HAP-1 (cell line): ENCODE data around the gene FAM193B.

Experiments
- DNase-seq, 2 experiments: peaks; one replicate each; pipeline ENCODE4 v3.0.0-alpha.2; 2016 to 2020; ENCODE audit warnings: low spot score in 2 of 2
- H3K27me3 ChIP-seq: fragments of 250-450 bp; sonication (Bioruptor Pico); 2 replicates; pipeline ENCODE4 v1.5.1; 2020; ENCODE audit warnings: low read depth, mild to moderate bottlenecking, moderate library complexity
- H3K36me3 ChIP-seq: fragments of 250-450 bp; sonication (Bioruptor Pico); replicated peaks from 2 replicates; pipeline ENCODE4 v1.5.1; 2020; ENCODE audit warnings: mild to moderate bottlenecking
- H3K4me1 ChIP-seq: fragments of 250-450 bp; sonication (Bioruptor Pico); 2 replicates; pipeline ENCODE4 v1.5.1; 2020; ENCODE audit warnings: mild to moderate bottlenecking
- H3K4me3 ChIP-seq: fragments of 250-450 bp; sonication (Bioruptor Pico); 2 replicates; pipeline ENCODE4 v1.5.1; 2020; ENCODE audit warnings: mild to moderate bottlenecking, moderate library complexity
- H3K9me3 ChIP-seq: fragments of 250-450 bp; sonication (Bioruptor Pico); 2 replicates; pipeline ENCODE4 v1.5.1; 2020; ENCODE audit warnings: mild to moderate bottlenecking, moderate library complexity
- in situ Hi-C: fragments of 300-500 bp; cut with MboI; formaldehyde crosslinking; loops from 3 replicates; pipeline ENCODE4 v1.14.3; 2020; ENCODE audit warnings: low sequenced_read_pairs, inconsistent platforms, mixed read lengths

FAM193B gene

DNA sequence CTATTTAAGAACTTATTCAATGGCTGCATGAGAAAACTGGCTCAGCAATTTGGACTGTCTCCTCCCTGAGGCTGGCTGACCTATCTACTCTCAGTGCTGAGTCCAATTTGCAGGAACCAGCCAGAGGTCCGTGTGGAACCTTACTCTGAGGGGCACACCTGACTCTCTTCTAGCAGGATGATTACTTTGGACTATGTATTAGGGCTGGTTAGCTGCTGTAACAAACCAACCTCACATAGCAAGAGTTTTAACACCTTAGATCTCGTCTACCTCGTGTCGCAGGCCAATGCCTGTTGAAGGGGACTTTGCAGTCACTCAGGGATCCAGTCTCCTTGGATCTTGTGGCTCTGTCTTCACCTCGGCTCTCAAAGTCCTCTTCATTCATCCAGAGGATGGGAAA is 3.4 kb upstream of the FAM193B start:
- peaks cover 18% of the 10 kb centered on the region for H3K4me1 ChIP-seq
- H3K9me3 ChIP-seq: no peaks in the 10 kb centered on the region; the same call in 1 of the 2 replicates
- no peaks in the 10 kb centered on the region for H3K27me3 ChIP-seq
- no peaks in the 10 kb centered on the region for H3K36me3 ChIP-seq
- H3K4me3 ChIP-seq: no peak overlapping the region
- no peak for DNase-seq
- in situ Hi-C loops: no loop called here

GRCh38 chr5:177557041-177557647 is 2.8 kb upstream of the FAM193B start:
- H3K27me3 ChIP-seq: no peaks in the 10 kb centered on the region
- in situ Hi-C loops: no loop called here
- no peak overlapping the region for H3K4me3 ChIP-seq
- H3K4me1 ChIP-seq: peaks cover 20% of the 10 kb centered on the region
- peaks cover 4% of the 10 kb centered on the region for H3K36me3 ChIP-seq
- no peaks in the 10 kb centered on the region; the same call in 1 of the 2 replicates for H3K9me3 ChIP-seq
- DNase-seq: no peak

DNA sequence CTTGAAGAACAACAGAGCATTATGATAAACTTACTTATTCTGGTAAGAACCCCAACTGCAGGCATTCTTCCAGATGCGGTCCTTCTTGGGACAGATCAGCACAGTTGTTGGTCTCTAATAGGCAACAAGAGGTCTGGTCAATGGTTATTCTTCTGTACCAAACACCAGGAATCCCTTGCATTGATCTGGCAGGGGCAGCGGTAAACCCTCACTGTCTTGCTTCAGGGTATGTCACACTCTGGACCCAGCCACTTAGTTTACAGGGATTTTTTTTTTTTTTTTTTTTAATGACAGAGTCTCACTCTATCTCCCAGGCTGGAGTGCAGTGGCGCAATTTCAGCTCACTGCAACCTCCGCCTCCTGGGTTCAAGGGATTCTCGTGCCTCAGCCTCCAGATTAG is 1.3 kb upstream of the FAM193B start:
- H3K4me3 ChIP-seq: no peak overlapping the region
- in situ Hi-C loops: no loop called here
- no peaks in the 10 kb centered on the region; the same call in 1 of the 2 replicates for H3K9me3 ChIP-seq
- H3K4me1 ChIP-seq: peaks cover 20% of the 10 kb centered on the region
- DNase-seq: no peak
- H3K27me3 ChIP-seq: no peaks in the 10 kb centered on the region
- H3K36me3 ChIP-seq: peaks cover 12% of the 10 kb centered on the region

DNA sequence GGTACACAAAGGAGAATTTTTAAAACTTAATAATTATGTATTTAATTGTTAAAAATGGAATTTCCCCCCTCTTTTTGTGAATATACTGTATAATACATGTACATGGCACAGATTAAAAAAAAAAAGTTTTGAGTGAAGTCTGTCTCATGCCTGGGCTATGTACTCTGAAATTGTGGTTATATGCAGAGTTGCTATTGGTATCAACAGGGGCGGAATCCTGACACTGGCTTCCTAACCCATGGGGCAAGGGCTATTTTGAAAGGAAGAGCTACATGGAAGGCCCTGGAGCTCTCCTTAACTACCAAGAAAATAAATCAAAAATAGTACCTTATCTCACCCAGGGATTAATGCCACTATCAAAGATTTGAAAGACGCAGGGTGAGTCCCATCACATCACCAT is 865 bp upstream of the FAM193B start:
- Histone ChIP-seq H3K4me3 (no peak overlapping the region), H3K9me3 (no peaks in the 10 kb centered on the region), H3K36me3 (peaks cover 15% of the 10 kb centered on the region), H3K4me1 (peaks cover 20% of the 10 kb centered on the region), H3K27me3 (no peaks in the 10 kb centered on the region)
- DNase-seq: no peak
- in situ Hi-C loops: no loop called here

GRCh38 chr5:177553671-177554429 is 513 bp downstream of the FAM193B start:
- in situ Hi-C loops: no loop called here
- H3K9me3 ChIP-seq: no peaks in the 10 kb centered on the region
- H3K4me3 ChIP-seq: peak overlapping the region; percentile 84
- no peaks in the 10 kb centered on the region for H3K27me3 ChIP-seq
- peak in 1 of 2 experiments; percentile 45 for DNase-seq
- H3K36me3 ChIP-seq: peaks cover 15% of the 10 kb centered on the region
- peaks cover 16% of the 10 kb centered on the region for H3K4me1 ChIP-seq

- Histone ChIP-seq H3K27me3 (no peaks in the 10 kb centered on the region), H3K36me3 (peaks cover 15% of the 10 kb centered on the region), H3K9me3 (no peaks in the 10 kb centered on the region), H3K4me1 (peaks cover 16% of the 10 kb centered on the region), H3K4me3 (peak overlapping the region; percentile 84)
- in situ Hi-C loops: no loop called here
- DNase-seq: peak in 1 of 2 experiments; percentile 58
Observed at GRCh38 chr5:177552839-177553455, 1.4 kb downstream of the FAM193B start.

DNA sequence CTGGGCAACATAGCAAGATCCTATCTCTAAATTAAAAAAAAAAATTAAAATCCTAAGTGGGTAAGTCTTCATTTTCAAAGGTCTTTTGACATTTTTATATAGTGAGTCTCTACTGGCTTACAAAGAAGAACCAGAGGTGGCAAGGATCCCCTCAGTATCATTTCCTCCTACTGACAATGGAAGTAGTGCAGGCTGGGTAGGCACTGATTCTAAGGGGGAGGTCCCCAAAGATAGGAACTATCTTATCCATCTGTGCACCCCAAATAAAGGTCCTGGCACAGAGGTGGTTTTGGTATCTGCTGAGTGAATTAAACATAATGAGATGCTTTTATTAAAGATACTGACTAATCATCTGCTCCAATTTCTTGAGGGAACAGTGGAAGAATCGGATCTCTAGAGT is 4.2 kb downstream of the FAM193B start:
- Histone ChIP-seq H3K4me1 (peaks cover 18% of the 10 kb centered on the region), H3K27me3 (no peaks in the 10 kb centered on the region), H3K36me3 (peaks cover 15% of the 10 kb centered on the region), H3K9me3 (no peaks in the 10 kb centered on the region), H3K4me3 (no peak overlapping the region)
- no peak for DNase-seq
- in situ Hi-C loops: no loop called here

GRCh38 chr5:177548495-177548894 is 5.9 kb downstream of the FAM193B start:
- peaks cover 18% of the 10 kb centered on the region for H3K36me3 ChIP-seq
- no peaks in the 10 kb centered on the region for H3K27me3 ChIP-seq
- no peaks in the 10 kb centered on the region for H3K9me3 ChIP-seq
- in situ Hi-C loops: no loop called here
- H3K4me3 ChIP-seq: no peak overlapping the region
- H3K4me1 ChIP-seq: peaks cover 15% of the 10 kb centered on the region
- DNase-seq: no peak

- Histone ChIP-seq H3K36me3 (peaks cover 19% of the 10 kb centered on the region), H3K4me3 (no peak overlapping the region), H3K9me3 (no peaks in the 10 kb centered on the region), H3K4me1 (peaks cover 17% of the 10 kb centered on the region), H3K27me3 (no peaks in the 10 kb centered on the region)
- in situ Hi-C loops: no loop called here
- no peak for DNase-seq
Observed at GRCh38 chr5:177547736-177548135, 6.6 kb downstream of the FAM193B start.

GRCh38 chr5:177546258-177546741 is 8.1 kb downstream of the FAM193B start:
- no peak overlapping the region for H3K4me3 ChIP-seq
- H3K9me3 ChIP-seq: no peaks in the 10 kb centered on the region
- H3K4me1 ChIP-seq: peaks cover 15% of the 10 kb centered on the region
- in situ Hi-C loops: no loop called here
- peak; percentile 32 to 39 for DNase-seq
- H3K36me3 ChIP-seq: peaks cover 18% of the 10 kb centered on the region
- H3K27me3 ChIP-seq: no peaks in the 10 kb centered on the region

GRCh38 chr5:177545487-177546257 is 8.7 kb downstream of the FAM193B start:
- Histone ChIP-seq H3K36me3 (peaks cover 18% of the 10 kb centered on the region), H3K4me3 (no peak overlapping the region), H3K27me3 (no peaks in the 10 kb centered on the region), H3K4me1 (peaks cover 15% of the 10 kb centered on the region), H3K9me3 (no peaks in the 10 kb centered on the region)
- no peak for DNase-seq
- in situ Hi-C loops: no loop called here

GRCh38 chr5:177542816-177543465 is 11.4 kb downstream of the FAM193B start:
- DNase-seq: no peak
- Histone ChIP-seq H3K36me3 (peaks cover 24% of the 10 kb centered on the region), H3K27me3 (no peaks in the 10 kb centered on the region), H3K4me1 (peaks cover 15% of the 10 kb centered on the region), H3K9me3 (no peaks in the 10 kb centered on the region), H3K4me3 (no peak overlapping the region)
- in situ Hi-C loops: no loop called here

DNA sequence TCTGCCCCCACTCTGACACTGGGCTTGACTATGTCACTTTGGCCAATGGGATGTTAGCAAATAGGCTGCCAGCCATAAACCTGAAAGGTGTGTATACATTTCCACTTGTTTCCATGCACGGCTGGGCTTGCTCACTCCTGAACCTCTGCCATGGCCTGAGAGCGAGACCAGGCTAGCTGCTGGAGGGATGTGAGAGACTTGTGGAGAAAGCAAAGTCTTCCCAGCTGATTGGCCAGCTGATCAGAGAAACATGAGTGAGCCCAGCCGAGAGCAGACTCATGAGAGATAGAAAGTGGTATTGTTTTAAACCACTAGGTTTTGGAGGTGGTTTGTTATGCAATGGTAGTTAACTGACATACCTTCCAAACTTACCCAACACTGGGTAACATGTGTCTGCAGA is 13.9 kb downstream of the FAM193B start:
- H3K36me3 ChIP-seq: peaks cover 39% of the 10 kb centered on the region
- H3K27me3 ChIP-seq: no peaks in the 10 kb centered on the region
- DNase-seq: no peak
- H3K4me1 ChIP-seq: peaks cover 7% of the 10 kb centered on the region; the same call in 1 of the 2 replicates
- in situ Hi-C loops: no loop called here
- no peaks in the 10 kb centered on the region for H3K9me3 ChIP-seq
- no peak overlapping the region for H3K4me3 ChIP-seq
